SK-N-SH (cell line): ENCODE measurements around the gene LILRA6. TPM values are rescaled to one million over a fixed set of nuclear protein-coding genes. Genes with fewer than 3 reads are reported as not detected.

Source experiments
- CTCF ChIA-PET: fragments of 300-600, 350-600 bp; formaldehyde crosslinking; extraction: SDS; loops from one replicate; lab custom pipeline; 2021; lab: Yijun Ruan, JAX
- POLR2A ChIA-PET: fragments of 350-600 bp; sonication (Branson Sonifier 250); formaldehyde crosslinking; extraction: SDS; loops from one replicate; lab custom pipeline; 2020; ENCODE audit warnings: antibody characterized with exemption, inconsistent platforms; lab: Yijun Ruan, JAX
- DNase-seq: peaks from one replicate; pipeline ENCODE4 v3.0.0; 2012
- H2AFZ ChIP-seq: fragments of 200-600 bp; sonication (generic); 2 replicates; pipeline ENCODE4 v1.8.1; 2016; ENCODE audit warnings: antibody characterized with exemption, mild to moderate bottlenecking, low read depth
- H3F3A ChIP-seq: fragments of 200-600 bp; sonication (generic); replicated peaks from 2 replicates; pipeline ENCODE3; 2016; ENCODE audit warnings: antibody characterized with exemption, mild to moderate bottlenecking; ENCODE audit not compliant: insufficient read depth
- H3K27ac ChIP-seq, 2 experiments: fragments of 200-500 bp in 1 of 2; fragments of 200-600 bp in 1 of 2; sonication (Bioruptor generic) in 1 of 2; sonication (generic), shearing (Covaris generic) in 1 of 2; 2 replicates each; pipeline versions ENCODE4 v1.5.1 to v1.6.1; 2014 to 2016; ENCODE audit warnings: low read depth in 2 of 2, inconsistent platforms in 1 of 2, low read length in 1 of 2, mild to moderate bottlenecking in 1 of 2, mixed read lengths in 1 of 2
- H3K27me3 ChIP-seq: fragments of 200-600 bp; sonication (generic), shearing (Covaris generic); 2 replicates; pipeline ENCODE4 v1.6.1; 2016; ENCODE audit warnings: mixed run types; ENCODE audit not compliant: insufficient read depth
- H3K36me3 ChIP-seq, 2 experiments: fragments of 200-500 bp in 1 of 2; fragments of 200-600 bp in 1 of 2; sonication (Bioruptor generic) in 1 of 2; sonication (generic) in 1 of 2; replicated peaks in 1 of 2; 2 replicates each; pipeline versions ENCODE3 to v1.5.1; 2014 to 2016; ENCODE audit warnings: low read length in 1 of 2, mild to moderate bottlenecking in 1 of 2; ENCODE audit not compliant: insufficient read depth in 2 of 2, control insufficient read depth in 1 of 2
- H3K4me1 ChIP-seq, 2 experiments: fragments of 200-500 bp in 1 of 2; fragments of 200-600 bp in 1 of 2; sonication (Bioruptor generic) in 1 of 2; sonication (generic), shearing (Covaris generic) in 1 of 2; 2 replicates each; pipeline versions ENCODE4 v1.5.1 to v1.6.1; 2014 to 2016; ENCODE audit warnings: low read depth in 1 of 2, low read length in 1 of 2, mixed run types in 1 of 2; ENCODE audit not compliant: insufficient read depth in 2 of 2, control insufficient read depth in 1 of 2
- H3K4me2 ChIP-seq: fragments of 200-600 bp; sonication (generic), shearing (Covaris generic); 2 replicates; pipeline ENCODE4 v1.6.1; 2017; ENCODE audit warnings: mixed run types
- H3K4me3 ChIP-seq, 2 experiments: fragments of 200-500 bp in 1 of 2; fragments of 200-600 bp in 1 of 2; sonication (Bioruptor generic) in 1 of 2; sonication (generic), shearing (Covaris generic) in 1 of 2; 2 replicates each; pipeline versions ENCODE4 v1.5.1 to v1.8.1; 2014 to 2016; ENCODE audit warnings: low read depth in 2 of 2, inconsistent platforms in 1 of 2, low read length in 1 of 2, mild to moderate bottlenecking in 1 of 2, mixed read lengths in 1 of 2, moderate library complexity in 1 of 2
- H3K79me2 ChIP-seq: fragments of 200-600 bp; sonication (generic); 2 replicates; pipeline ENCODE4 v1.8.1; 2017; ENCODE audit warnings: mild to moderate bottlenecking; ENCODE audit not compliant: insufficient read depth
- H3K9ac ChIP-seq: fragments of 200-600 bp; sonication (generic); 2 replicates; pipeline ENCODE4 v1.6.1; 2017; ENCODE audit warnings: mixed run types
- H3K9me2 ChIP-seq: fragments of 200-600 bp; sonication (generic); 2 replicates; pipeline ENCODE4 v1.6.1; 2017; ENCODE audit warnings: mixed run types
- H3K9me3 ChIP-seq: fragments of 200-600 bp; sonication (generic); 2 replicates; pipeline ENCODE4 v1.6.1; 2017; ENCODE audit warnings: mixed run types, mild to moderate bottlenecking, moderate library complexity
- H4K20me1 ChIP-seq: fragments of 200-600 bp; sonication (generic); 2 replicates; pipeline ENCODE4 v1.6.1; 2017; ENCODE audit warnings: mild to moderate bottlenecking, mixed run types; ENCODE audit not compliant: insufficient read depth
- EP300 ChIP-seq, 2 experiments: IDR thresholded peaks; 2 replicates each; pipeline versions ENCODE4 v1.4.0 to v1.6.1; 2012; ENCODE audit warnings: borderline replicate concordance in 1 of 2, low read depth in 1 of 2, low read length in 1 of 2
- FOSL2 ChIP-seq: IDR thresholded peaks from 2 replicates; pipeline ENCODE4 v1.4.0; 2012; ENCODE audit warnings: low read depth, mild to moderate bottlenecking, moderate library complexity, borderline replicate concordance
- FOXM1 ChIP-seq: IDR thresholded peaks from 2 replicates; pipeline ENCODE4 v1.4.0; 2012; ENCODE audit warnings: low read depth, mild to moderate bottlenecking
- GATA2 ChIP-seq: sonication (generic); formaldehyde crosslinking; IDR thresholded peaks from 2 replicates; pipeline ENCODE4 v1.5.0; 2020; ENCODE audit warnings: mild to moderate bottlenecking, missing genetic modification reagents
- PBX3 ChIP-seq: IDR thresholded peaks from 2 replicates; pipeline ENCODE4; 2012
- POLR2AphosphoS5 ChIP-seq: IDR thresholded peaks from 2 replicates; pipeline ENCODE4 v1.6.1; 2012; ENCODE audit warnings: low read depth, low read length
- RFX5 ChIP-seq: IDR thresholded peaks from 2 replicates; pipeline ENCODE4 v1.6.1; 2012; ENCODE audit warnings: mild to moderate bottlenecking, improper control_type of control experiment, low read length
- RXRA ChIP-seq: IDR thresholded peaks from 2 replicates; pipeline ENCODE4 v1.4.0; 2012; ENCODE audit warnings: low read depth, mild to moderate bottlenecking, borderline replicate concordance
- SIN3A ChIP-seq: IDR thresholded peaks from 2 replicates; pipeline ENCODE4 v1.6.1; 2012; ENCODE audit warnings: low read depth, mild to moderate bottlenecking, low read length, moderate library complexity, borderline replicate concordance
- TCF12 ChIP-seq: IDR thresholded peaks from 2 replicates; pipeline ENCODE4 v1.4.0; 2012
- TEAD4 ChIP-seq: IDR thresholded peaks from 2 replicates; pipeline ENCODE4 v1.4.0; 2012; ENCODE audit warnings: mild to moderate bottlenecking, borderline replicate concordance; ENCODE audit not compliant: insufficient read depth
- WGBS: methylation state at CpG from one replicate; pipeline ENCODE4 v1.1.6; 2017; ENCODE audit warnings: low lambda C conversion rate; 5-methylcytosine and 5-hydroxymethylcytosine counted together
- polyA plus RNA-seq, 3 experiments: library from polyadenylated mRNA; depleted of rRNA; stranded (reverse); fragments of >200 nt; gene quantifications; 2 replicates each; pipeline ENCODE4 v1.2.3, GENCODE V29; 2012
- TF ChIP-seq, protein P1 (sequence below): IDR thresholded peaks from 2 replicates; pipeline ENCODE4 v1.4.0; 2012; ENCODE audit warnings: low read depth
- TF ChIP-seq, protein P2 (sequence below): IDR thresholded peaks from 2 replicates; pipeline ENCODE4 v1.6.1; 2012; ENCODE audit warnings: mild to moderate bottlenecking, low read depth, low read length, moderate library complexity

The LILRA6 gene
- polyA plus RNA-seq, 1 of the 3 experiments (the other 2 are of a cell fraction): not detected

DNA sequence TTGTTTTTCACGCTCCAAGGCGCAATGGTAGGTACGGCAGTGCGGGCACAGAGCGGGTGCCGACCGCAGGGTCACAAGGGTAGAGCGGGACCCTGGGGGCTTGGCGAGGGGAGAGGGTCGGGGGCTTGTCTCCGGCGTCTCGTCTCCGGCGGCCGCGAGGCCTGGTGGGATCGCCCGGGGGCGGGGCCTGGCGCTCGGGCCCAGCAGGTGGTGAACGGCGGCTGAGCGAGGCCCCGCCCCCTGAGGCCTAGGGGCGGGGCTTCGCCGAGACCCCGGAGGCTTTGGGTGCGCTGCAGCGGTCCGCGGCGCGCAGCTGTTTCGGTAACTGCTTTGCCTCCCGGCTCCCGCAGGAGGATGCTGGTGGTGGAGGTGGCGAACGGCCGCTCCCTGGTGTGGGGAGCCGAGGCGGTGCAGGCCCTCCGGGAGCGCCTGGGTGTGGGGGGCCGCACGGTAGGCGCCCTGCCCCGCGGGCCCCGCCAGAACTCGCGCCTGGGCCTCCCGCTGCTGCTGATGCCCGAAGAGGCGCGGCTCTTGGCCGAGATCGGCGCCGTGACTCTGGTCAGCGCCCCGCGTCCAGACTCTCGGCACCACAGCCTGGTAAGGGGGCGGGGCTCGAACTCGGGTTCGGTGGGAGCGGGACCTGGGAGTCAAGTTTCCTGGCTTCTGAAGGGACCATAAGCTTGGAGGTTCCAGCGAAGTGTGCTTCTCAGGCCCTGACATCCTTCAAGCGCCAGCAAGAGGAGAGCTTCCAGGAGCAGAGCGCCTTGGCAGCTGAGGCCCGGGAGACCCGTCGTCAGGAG lies 51.4 kb downstream of the LILRA6 start, which contains the start of gene TSEN34:
Gene TSEN34 (plus strand): TSS at position 298 of the 800 bp plus-strand sequence. CDS start 57 bp downstream, at position 355.
- ChIA-PET POLR2A (interaction anchor here (0.6 to 4.1 kb wide), 3 partner anchors 10 to 76 kb away, joined by 3 to 50 read pairs (median 4); partner anchors contain the start of genes CNOT3, PRPF31, RPS9 and TFPT), CTCF (interaction anchor here (1.2 to 1.5 kb wide), 2 partner anchors 14 to 21 kb away, joined by 3 to 6 read pairs; no protein-coding TSS in a partner anchor)
- WGBS: 3% methylated on average over 17 of the region's 77 CpGs
- no peaks in the 10 kb centered on the region for H3K9me2 ChIP-seq
- peaks cover 65% of the 10 kb centered on the region for H3K79me2 ChIP-seq
- TF ChIP-seq EP300 (IDR thresholded peaks at IDR 0.05; ENCODE audit: borderline replicate concordance in 1 of 2, low read depth in 1 of 2, low read length in 1 of 2): no peak
- no peak for TF ChIP-seq TEAD4
- TF ChIP-seq RFX5: 0 out of 2 replicates have a peak, but pooled peaks have one; percentile 4
- no peak for TF ChIP-seq FOXM1
- TF ChIP-seq RXRA: no peak
- TF ChIP-seq POLR2AphosphoS5: peak; percentile 56
- TF ChIP-seq GATA2: no peak
- TF ChIP-seq, protein P1, sequence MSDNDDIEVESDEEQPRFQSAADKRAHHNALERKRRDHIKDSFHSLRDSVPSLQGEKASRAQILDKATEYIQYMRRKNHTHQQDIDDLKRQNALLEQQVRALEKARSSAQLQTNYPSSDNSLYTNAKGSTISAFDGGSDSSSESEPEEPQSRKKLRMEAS: peak; percentile 26; the same call in 1 of the 2 replicates
- TF ChIP-seq TCF12: no peak
- TF ChIP-seq PBX3: peak; percentile 13; the same call in 1 of the 2 replicates
- TF ChIP-seq, protein P2, sequence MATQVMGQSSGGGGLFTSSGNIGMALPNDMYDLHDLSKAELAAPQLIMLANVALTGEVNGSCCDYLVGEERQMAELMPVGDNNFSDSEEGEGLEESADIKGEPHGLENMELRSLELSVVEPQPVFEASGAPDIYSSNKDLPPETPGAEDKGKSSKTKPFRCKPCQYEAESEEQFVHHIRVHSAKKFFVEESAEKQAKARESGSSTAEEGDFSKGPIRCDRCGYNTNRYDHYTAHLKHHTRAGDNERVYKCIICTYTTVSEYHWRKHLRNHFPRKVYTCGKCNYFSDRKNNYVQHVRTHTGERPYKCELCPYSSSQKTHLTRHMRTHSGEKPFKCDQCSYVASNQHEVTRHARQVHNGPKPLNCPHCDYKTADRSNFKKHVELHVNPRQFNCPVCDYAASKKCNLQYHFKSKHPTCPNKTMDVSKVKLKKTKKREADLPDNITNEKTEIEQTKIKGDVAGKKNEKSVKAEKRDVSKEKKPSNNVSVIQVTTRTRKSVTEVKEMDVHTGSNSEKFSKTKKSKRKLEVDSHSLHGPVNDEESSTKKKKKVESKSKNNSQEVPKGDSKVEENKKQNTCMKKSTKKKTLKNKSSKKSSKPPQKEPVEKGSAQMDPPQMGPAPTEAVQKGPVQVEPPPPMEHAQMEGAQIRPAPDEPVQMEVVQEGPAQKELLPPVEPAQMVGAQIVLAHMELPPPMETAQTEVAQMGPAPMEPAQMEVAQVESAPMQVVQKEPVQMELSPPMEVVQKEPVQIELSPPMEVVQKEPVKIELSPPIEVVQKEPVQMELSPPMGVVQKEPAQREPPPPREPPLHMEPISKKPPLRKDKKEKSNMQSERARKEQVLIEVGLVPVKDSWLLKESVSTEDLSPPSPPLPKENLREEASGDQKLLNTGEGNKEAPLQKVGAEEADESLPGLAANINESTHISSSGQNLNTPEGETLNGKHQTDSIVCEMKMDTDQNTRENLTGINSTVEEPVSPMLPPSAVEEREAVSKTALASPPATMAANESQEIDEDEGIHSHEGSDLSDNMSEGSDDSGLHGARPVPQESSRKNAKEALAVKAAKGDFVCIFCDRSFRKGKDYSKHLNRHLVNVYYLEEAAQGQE: no peak
- no peak for TF ChIP-seq FOSL2
- no peak for TF ChIP-seq SIN3A
- peak within 1 kb of the TSS; percentile 96 to 97 for H3K27ac ChIP-seq
- no peaks in the 10 kb centered on the region for H3K27me3 ChIP-seq
- no peaks in the 10 kb centered on the region for H4K20me1 ChIP-seq
- H3K9ac ChIP-seq: peak within 1 kb of the TSS; percentile 78
- no peaks in the 10 kb centered on the region for H3K9me3 ChIP-seq
- H3K36me3 ChIP-seq: peaks cover 21 to 27% of the 10 kb centered on the region in 2 experiments
- peak within 1 kb of the TSS; percentile 84 to 93 for H3K4me3 ChIP-seq
- H2AFZ ChIP-seq: peak within 1 kb of the TSS; percentile 96
- peak; percentile 90 for DNase-seq
- peak within 1 kb of the TSS; percentile 100 for H3K4me2 ChIP-seq
- H3F3A ChIP-seq: peaks cover 7% of the 10 kb centered on the region
- H3K4me1 ChIP-seq: peaks cover 0 to 15% of the 10 kb centered on the region in 2 experiments; a peak in 1 of 4 replicates
